SK-N-SH (cell line): ENCODE results near the gene CLPSL1.

ENCODE experiments used
- CTCF ChIP-seq: fragments of 200-600 bp; sonication (generic); IDR thresholded peaks from 2 replicates; pipeline ENCODE4 v1.6.1; 2017; ENCODE audit warnings: antibody characterized with exemption, mild to moderate bottlenecking, moderate library complexity
- ELF1 ChIP-seq: IDR thresholded peaks from 2 replicates; pipeline ENCODE4 v1.4.0; 2012
- EP300 ChIP-seq, 2 experiments: IDR thresholded peaks; 2 replicates each; pipeline versions ENCODE4 v1.4.0 to v1.6.1; 2012; ENCODE audit warnings: borderline replicate concordance in 1 of 2, low read depth in 1 of 2, low read length in 1 of 2
- EZH2phosphoT487 ChIP-seq: fragments of 200-600 bp; sonication (generic); IDR thresholded peaks from 2 replicates; pipeline ENCODE4 v1.6.1; 2017; ENCODE audit warnings: low read depth, mixed run types, mild to moderate bottlenecking, antibody characterized with exemption, moderate library complexity, borderline replicate concordance
- FOXM1 ChIP-seq: IDR thresholded peaks from 2 replicates; pipeline ENCODE4 v1.4.0; 2012; ENCODE audit warnings: low read depth, mild to moderate bottlenecking
- GABPA ChIP-seq: IDR thresholded peaks from 2 replicates; pipeline ENCODE4 v1.4.0; 2012; ENCODE audit warnings: low read depth, mild to moderate bottlenecking
- GATA2 ChIP-seq: sonication (generic); formaldehyde crosslinking; IDR thresholded peaks from 2 replicates; pipeline ENCODE4 v1.5.0; 2020; ENCODE audit warnings: mild to moderate bottlenecking, missing genetic modification reagents
- NFIC ChIP-seq: IDR thresholded peaks from 2 replicates; pipeline ENCODE4 v1.4.0; 2012; ENCODE audit warnings: borderline replicate concordance
- POLR2AphosphoS5 ChIP-seq: IDR thresholded peaks from 2 replicates; pipeline ENCODE4 v1.6.1; 2012; ENCODE audit warnings: low read depth, low read length
- RAD21 ChIP-seq: IDR thresholded peaks from 2 replicates; pipeline ENCODE4 v1.6.1; 2012; ENCODE audit warnings: mild to moderate bottlenecking, low read length
- REST ChIP-seq: IDR thresholded peaks from 2 replicates; pipeline ENCODE4 v1.6.1; 2012; ENCODE audit warnings: mild to moderate bottlenecking, low read depth, low read length, moderate library complexity
- TAF1 ChIP-seq: IDR thresholded peaks from 2 replicates; pipeline ENCODE4 v1.6.1; 2012; ENCODE audit warnings: low read depth, mild to moderate bottlenecking, low read length, moderate library complexity, borderline replicate concordance
- USF1 ChIP-seq: IDR thresholded peaks from 2 replicates; pipeline ENCODE4 v1.4.0; 2012; ENCODE audit warnings: low read depth, borderline replicate concordance

DNA sequence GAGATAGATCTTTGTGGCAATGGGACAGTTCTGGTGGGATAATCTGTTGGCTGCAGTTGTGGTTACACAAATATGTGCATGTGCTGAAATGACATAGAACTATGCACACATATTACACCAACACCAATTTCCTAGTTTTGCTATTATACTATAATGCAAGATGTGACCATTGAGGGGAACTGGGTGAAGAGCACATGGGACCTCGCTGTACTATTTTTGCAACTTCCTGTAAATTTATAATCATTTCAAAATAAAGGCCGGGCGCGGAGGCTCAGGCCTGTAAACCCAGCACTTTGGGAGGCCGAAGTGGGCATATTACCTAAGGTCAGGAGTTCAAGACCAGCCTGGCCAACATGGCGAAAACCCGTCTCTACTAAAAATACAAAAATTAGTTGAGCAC lies 35.3 kb upstream of the CLPSL1 start:
- no peak for TF ChIP-seq CTCF
- no peak for TF ChIP-seq EP300 (IDR thresholded peaks at IDR 0.05; ENCODE audit: borderline replicate concordance in 1 of 2, low read depth in 1 of 2, low read length in 1 of 2)
- no peak for TF ChIP-seq GABPA
- no peak for TF ChIP-seq FOXM1
- no peak for TF ChIP-seq POLR2AphosphoS5
- no peak for TF ChIP-seq GATA2 (CRISPR knock-in tag)
- TF ChIP-seq REST, result no peak
- TF ChIP-seq ELF1, result no peak
- no peak for TF ChIP-seq TAF1
- no peak for TF ChIP-seq RAD21
- no peak for TF ChIP-seq USF1
- TF ChIP-seq EZH2phosphoT487, result no peak
- TF ChIP-seq NFIC, result no peak
